Spleen (tissue), 7 donors: ENCODE results near the gene EXOC6B.

Experiments
- CTCF ChIP-seq, 11 experiments: fragments of 200-600 bp in 7 of 11; fragments of 450-650 bp in 4 of 11; sonication (generic) in 4 of 11; IDR thresholded peaks in 8 of 11; conservative IDR thresholded peaks in 3 of 11; 1 replicate in 7 of 11; 2 replicates in 4 of 11; pipeline versions ENCODE4 v1.4.0 to v1.8.0; 2016 to 2021; ENCODE audit warnings: antibody characterized with exemption in 11 of 11, inconsistent platforms in 4 of 11, mild to moderate bottlenecking in 1 of 11
- POLR2A ChIP-seq, 3 donors: fragments of 450-650 bp; IDR thresholded peaks; one replicate each; pipeline ENCODE4 v1.5.1; 2017; ENCODE audit warnings: antibody characterized with exemption in 3 of 3, mild to moderate bottlenecking in 1 of 3
- POLR2AphosphoS5 ChIP-seq, 3 donors: sonication (generic); formaldehyde crosslinking; IDR thresholded peaks; one replicate each; pipeline ENCODE4 v1.5.1; 2017; ENCODE audit warnings: antibody characterized with exemption in 3 of 3
- donor health status: DM: no; HTN: no; CAD: no; lungs with moderate emphysema.
- donor health status: DM: no; HTN: no; CAD: no.
- donor health status: DM: no; HTN: no; CAD: no.

GRCh38 chr2:72483346-72483745 is 342.5 kb downstream of the EXOC6B start:
- no peak for TF ChIP-seq CTCF (IDR thresholded peaks at IDR 0.05 in 8 of 11, conservative IDR thresholded peaks at IDR 0.05 in 3 of 11)
- TF ChIP-seq POLR2A (IDR thresholded peaks at IDR 0.05), result no peak
- no peak for TF ChIP-seq POLR2AphosphoS5 (IDR thresholded peaks at IDR 0.05)
